GM12878 (cell line): ENCODE results near the gene PHRF1. TPM values are rescaled to one million over a fixed set of nuclear protein-coding genes. Genes with fewer than 3 reads are reported as not detected.

ENCODE experiments used
- ATAC-seq: fragments of 200-7000 bp; cut with Tn5 transposase; 3 replicates; pipeline ENCODE4 v1.9.1; 2020; ENCODE audit warnings: mild to moderate bottlenecking, moderate library complexity
- BruUV-seq: library from RNA; stranded (reverse); fragments of 400-500 nt; replicated peaks from 2 replicates; lab custom pipeline; 2021; lab: Mats Ljungman, UMichigan
- CTCF ChIA-PET: fragments of 300-600 bp; sonication (Branson Sonifier 250); formaldehyde crosslinking; extraction: SDS; loops from one replicate; lab custom pipeline; 2021; ENCODE audit warnings: inconsistent platforms; lab: Yijun Ruan, JAX
- POLR2A ChIA-PET: fragments of 350-600 bp; formaldehyde crosslinking; extraction: SDS; loops from one replicate; lab custom pipeline; 2021; ENCODE audit warnings: inconsistent platforms; lab: Charles Lee
- RAD21 ChIA-PET: fragments of 300-600 bp; sonication (Branson Sonifier 250); formaldehyde crosslinking; loops from one replicate; lab custom pipeline; 2023; ENCODE audit warnings: antibody characterized with exemption; ENCODE audit not compliant: unreplicated experiment; lab: Charles Lee
- SMC1A ChIA-PET: fragments of 300-600 bp; sonication (Branson Sonifier 250); formaldehyde crosslinking; loops from one replicate; lab custom pipeline; 2023; ENCODE audit not compliant: unreplicated experiment, uncharacterized antibody; lab: Charles Lee
- DNase-seq: peaks from one replicate; pipeline ENCODE4 v3.0.0-alpha.2; 2011; ENCODE audit warnings: low read depth, low spot score
- FAIRE-seq: peaks from 3 replicates; lab custom pipeline; 2011; peaks lifted over from hg19 to GRCh38; lab: Jason Lieb, UNC
- H2AFZ ChIP-seq: 2 replicates; pipeline ENCODE4 v1.6.0; 2011; ENCODE audit warnings: low read depth, low read length, control low read depth; ENCODE audit not compliant: control insufficient read depth
- H3K27ac ChIP-seq: 2 replicates; pipeline ENCODE4 v1.5.1; 2011; ENCODE audit warnings: control low read depth; ENCODE audit not compliant: control insufficient read depth, insufficient read depth
- H3K27me3 ChIP-seq, 2 experiments: replicated peaks in 1 of 2; 2 replicates each; pipeline versions ENCODE4 v1.6.0 to v1.6.1; 2011; ENCODE audit warnings: low read length in 1 of 2; ENCODE audit not compliant: control insufficient read depth in 2 of 2, insufficient read depth in 2 of 2
- H3K36me3 ChIP-seq, 2 experiments: 2 replicates each; pipeline ENCODE4 v1.5.1; 2011; ENCODE audit warnings: low read length in 1 of 2; ENCODE audit not compliant: control insufficient read depth in 2 of 2, insufficient read depth in 2 of 2
- H3K4me1 ChIP-seq: 2 replicates; pipeline ENCODE4 v1.6.1; 2011; ENCODE audit warnings: mild to moderate bottlenecking, low read length, moderate library complexity, mixed read lengths; ENCODE audit not compliant: control insufficient read depth, insufficient read depth
- H3K4me2 ChIP-seq: 2 replicates; pipeline ENCODE4 v1.6.0; 2011; ENCODE audit warnings: control low read depth; ENCODE audit not compliant: control insufficient read depth, insufficient read depth
- H3K4me3 ChIP-seq: fragments of 200-600 bp; sonication (generic); 2 replicates; pipeline ENCODE4 v1.5.1; 2016
- H3K79me2 ChIP-seq: 2 replicates; pipeline ENCODE4 v1.6.0; 2011; ENCODE audit warnings: low read length; ENCODE audit not compliant: control insufficient read depth, insufficient read depth
- H3K9ac ChIP-seq: 2 replicates; pipeline ENCODE4 v1.8.0; 2011; ENCODE audit warnings: low read length, control low read depth, mixed read lengths; ENCODE audit not compliant: control insufficient read depth, insufficient read depth
- H3K9me3 ChIP-seq: replicated peaks from 3 replicates; pipeline ENCODE4 v1.5.1; 2011; ENCODE audit warnings: mild to moderate bottlenecking, low read length; ENCODE audit not compliant: control insufficient read depth, insufficient read depth
- H4K20me1 ChIP-seq: 2 replicates; pipeline ENCODE4 v1.6.0; 2011; ENCODE audit not compliant: control insufficient read depth, insufficient read depth
- BMI1 ChIP-seq: fragments of 450-650 bp; IDR thresholded peaks from 2 replicates; pipeline ENCODE4 v1.6.1; 2016; ENCODE audit warnings: mild to moderate bottlenecking, moderate library complexity, borderline replicate concordance
- BRCA1 ChIP-seq: IDR thresholded peaks from 2 replicates; pipeline ENCODE4 v1.6.1; 2011; ENCODE audit warnings: low read depth, low read length, improper control_type of control experiment
- CHD1 ChIP-seq: IDR thresholded peaks from 2 replicates; pipeline ENCODE4 v1.6.1; 2012; ENCODE audit warnings: low read depth, low read length, improper control_type of control experiment
- CREB1 ChIP-seq: IDR thresholded peaks from 2 replicates; pipeline ENCODE4 v1.6.1; 2012; ENCODE audit warnings: low read depth, mild to moderate bottlenecking, inconsistent platforms
- GABPA ChIP-seq: IDR thresholded peaks from 2 replicates; pipeline ENCODE4 v1.6.1; 2014; ENCODE audit warnings: antibody characterized with exemption, low read depth, mild to moderate bottlenecking, inconsistent platforms
- GATAD2B ChIP-seq: fragments of 450-650 bp; conservative IDR thresholded peaks from 2 replicates; pipeline ENCODE4 v1.6.1; 2017; ENCODE audit warnings: low read depth, mild to moderate bottlenecking, moderate library complexity
- HDAC6 ChIP-seq: fragments of 200-600 bp; sonication (generic); IDR thresholded peaks from one replicate; pipeline ENCODE4 v1.8.0; 2017; ENCODE audit warnings: antibody characterized with exemption; ENCODE audit not compliant: unreplicated experiment
- JUND ChIP-seq: IDR thresholded peaks from 2 replicates; pipeline ENCODE4 v1.6.1; 2012; ENCODE audit warnings: low read depth, mild to moderate bottlenecking, low read length, improper control_type of control experiment, moderate library complexity
- KLF5 ChIP-seq: fragments of 450-650 bp; IDR thresholded peaks from 2 replicates; pipeline ENCODE4 v1.6.1; 2014; ENCODE audit warnings: mild to moderate bottlenecking; ENCODE audit not compliant: partially characterized antibody
- POLR2A ChIP-seq: IDR thresholded peaks from 2 replicates; pipeline ENCODE4 v1.6.1; 2011; ENCODE audit warnings: low read depth, mild to moderate bottlenecking, low read length
- RCOR1 ChIP-seq: conservative IDR thresholded peaks from 2 replicates; pipeline ENCODE4 v1.6.1; 2012; ENCODE audit warnings: low read depth, low read length, improper control_type of control experiment
- STAT3 ChIP-seq: IDR thresholded peaks from 2 replicates; pipeline ENCODE4 v1.6.1; 2011; ENCODE audit warnings: low read depth, low read length, improper control_type of control experiment
- WGBS: methylation state at CpG from one replicate; pipeline ENCODE4 v1.1.6; 2016; ENCODE audit warnings: low lambda C conversion rate; ENCODE audit not compliant: insufficient replicate concordance, insufficient coverage; ENCODE audit errors: missing lambda C conversion rate; 5-methylcytosine and 5-hydroxymethylcytosine counted together
- in situ Hi-C: fragments of 300-500 bp; cut with MboI; formaldehyde crosslinking; loops from 9 replicates; pipeline ENCODE4 v1.14.3; 2018; ENCODE audit warnings: mixed read lengths
- intact Hi-C: fragments of 100-400 bp; cut with micrococcal nuclease; formaldehyde crosslinking; loops from one replicate; pipeline ENCODE4 v1.14.2; 2022; ENCODE audit not compliant: unreplicated experiment
- polyA plus RNA-seq, 11 experiments: library from polyadenylated mRNA; depleted of rRNA in 4 of 11; unstranded in 6 of 11; stranded (reverse) in 5 of 11; fragments of >200 nt; fragmentation: Nextera tagmentation in 4 of 11; fragmentation: Illumina TruSeq in 1 of 11; extraction: Ambion mirVana in 4 of 11; extraction: Trizol in 1 of 11; gene quantifications; 1 replicate in 1 of 11; 2 replicates in 10 of 11; pipeline versions ENCODE4 v1.2.1 to v1.2.3, GENCODE V29; 2011 to 2016; ENCODE audit warnings: inconsistent platforms in 2 of 11, missing spikeins in 2 of 11, low read depth in 1 of 11
- total RNA-seq, 4 experiments: library from RNA; depleted of rRNA in 3 of 4; stranded (reverse); fragments of >200 nt in 3 of 4; fragmentation: Illumina TruSeq in 1 of 4; extraction: Trizol in 1 of 4; gene quantifications; 2 replicates each; pipeline versions ENCODE4 v1.2.1 to v1.2.3, GENCODE V29; 2013 to 2021
- TF ChIP-seq, protein P1 (sequence below): fragments of 450-650 bp; IDR thresholded peaks from 2 replicates; pipeline ENCODE4 v1.6.1; 2017; ENCODE audit warnings: mild to moderate bottlenecking

PHRF1 gene
- total and polyA plus RNA-seq, 10 of the 15 experiments (the other 5 are each of a cell fraction or from before 2014, with no cell fraction given) = 0.13 to 43.5 (median 15.1) TPM

- peaks cover 0 to 5% of the 10 kb centered on the region in 2 experiments; a peak in 2 of 4 replicates for H3K27me3 ChIP-seq
- H3K36me3 ChIP-seq = peaks cover 0 to 2% of the 10 kb centered on the region in 2 experiments; a peak in 2 of 4 replicates
- H3K4me3 ChIP-seq = no peak overlapping the region
- ATAC-seq = no peak
- SMC1A ChIA-PET = no interaction called here
- in situ Hi-C loops = no loop called here
- BruUV-seq = no TSS peak
- 45% methylated on average over 20 of the region's 80 CpGs for WGBS
- no peak for DNase-seq
- TF ChIP-seq BMI1 = no peak
- TF ChIP-seq HDAC6 = peak; percentile 49
- TF ChIP-seq, protein P1, sequence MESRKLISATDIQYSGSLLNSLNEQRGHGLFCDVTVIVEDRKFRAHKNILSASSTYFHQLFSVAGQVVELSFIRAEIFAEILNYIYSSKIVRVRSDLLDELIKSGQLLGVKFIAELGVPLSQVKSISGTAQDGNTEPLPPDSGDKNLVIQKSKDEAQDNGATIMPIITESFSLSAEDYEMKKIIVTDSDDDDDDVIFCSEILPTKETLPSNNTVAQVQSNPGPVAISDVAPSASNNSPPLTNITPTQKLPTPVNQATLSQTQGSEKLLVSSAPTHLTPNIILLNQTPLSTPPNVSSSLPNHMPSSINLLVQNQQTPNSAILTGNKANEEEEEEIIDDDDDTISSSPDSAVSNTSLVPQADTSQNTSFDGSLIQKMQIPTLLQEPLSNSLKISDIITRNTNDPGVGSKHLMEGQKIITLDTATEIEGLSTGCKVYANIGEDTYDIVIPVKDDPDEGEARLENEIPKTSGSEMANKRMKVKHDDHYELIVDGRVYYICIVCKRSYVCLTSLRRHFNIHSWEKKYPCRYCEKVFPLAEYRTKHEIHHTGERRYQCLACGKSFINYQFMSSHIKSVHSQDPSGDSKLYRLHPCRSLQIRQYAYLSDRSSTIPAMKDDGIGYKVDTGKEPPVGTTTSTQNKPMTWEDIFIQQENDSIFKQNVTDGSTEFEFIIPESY = no peak
- no peak for FAIRE-seq
- no peaks in the 10 kb centered on the region for H3K4me1 ChIP-seq
- H4K20me1 ChIP-seq = no peaks in the 10 kb centered on the region
- H3K79me2 ChIP-seq = no peaks in the 10 kb centered on the region
- RAD21 ChIA-PET = no interaction called here
- no peak overlapping the region for H3K27ac ChIP-seq
- no peak overlapping the region for H2AFZ ChIP-seq
- H3K9ac ChIP-seq = no peak overlapping the region
- no peak overlapping the region for H3K4me2 ChIP-seq
- POLR2A ChIA-PET = no interaction called here
- intact Hi-C loops = no loop called here
- no peaks in the 10 kb centered on the region for H3K9me3 ChIP-seq
- CTCF ChIA-PET = no interaction called here
Observed at GRCh38 chr11:639332-639955, 63.2 kb downstream of the PHRF1 start.

GRCh38 chr11:640021-640706, 63.9 kb downstream of the PHRF1 start:
- ATAC-seq = no peak
- Histone ChIP-seq H3K4me2 (no peak overlapping the region), H3K9me3 (no peaks in the 10 kb centered on the region), H3K36me3 (peaks cover 0 to 2% of the 10 kb centered on the region in 2 experiments; a peak in 2 of 4 replicates), H3K4me1 (peaks cover under 1% of the 10 kb centered on the region), H4K20me1 (no peaks in the 10 kb centered on the region), H2AFZ (no peak overlapping the region), H3K4me3 (no peak overlapping the region)
- intact Hi-C loops = no loop called here
- SMC1A ChIA-PET = no interaction called here
- 0 out of 2 replicates have a peak, but pooled peaks have one; percentile 42 for TF ChIP-seq CREB1
- no peak for TF ChIP-seq RCOR1
- TF ChIP-seq CHD1 = no peak
- no peak for TF ChIP-seq BRCA1
- no peak for TF ChIP-seq KLF5
- no peak for TF ChIP-seq STAT3
- no peak for TF ChIP-seq GABPA
- TF ChIP-seq JUND = no peak
- TF ChIP-seq GATAD2B = no peak
- TF ChIP-seq POLR2A = 0 out of 2 replicates have a peak, but pooled peaks have one; percentile 9
- no peak for TF ChIP-seq HDAC6
- TF ChIP-seq, all 136 proteins: peak for 2
- H3K27ac ChIP-seq = no peak overlapping the region
- 28% methylated on average over 26 of the region's 69 CpGs for WGBS
- FAIRE-seq = no peak
- no peak for DNase-seq
- RAD21 ChIA-PET = no interaction called here
- CTCF ChIA-PET = no interaction called here
- POLR2A ChIA-PET = no interaction called here
- BruUV-seq = no TSS peak
- in situ Hi-C loops = no loop called here
- H3K9ac ChIP-seq = no peak overlapping the region
- peaks cover 0 to 5% of the 10 kb centered on the region in 2 experiments; a peak in 2 of 4 replicates for H3K27me3 ChIP-seq
- H3K79me2 ChIP-seq = no peaks in the 10 kb centered on the region
